HEK293 (cell line): Measurements from ENCODE around the gene LSP1.

Source experiments
- CTCF ChIA-PET: fragments of 350-600 bp; formaldehyde crosslinking; extraction: SDS; loops from one replicate; lab custom pipeline; 2021; ENCODE audit warnings: antibody characterized with exemption; lab: Yijun Ruan, JAX
- POLR2A ChIA-PET: fragments of 300-600 bp; formaldehyde crosslinking; extraction: SDS; loops from one replicate; lab custom pipeline; 2020; ENCODE audit warnings: antibody characterized with exemption, inconsistent platforms; lab: Yijun Ruan, JAX
- H3K27ac ChIP-seq: fragments of 200-500 bp; sonication (Bioruptor generic); 2 replicates; pipeline ENCODE4 v1.5.1; 2014; ENCODE audit warnings: low read depth, low read length, control low read depth, inconsistent platforms; ENCODE audit errors: extremely low read depth
- H3K36me3 ChIP-seq, 2 experiments: fragments of 200-500 bp in 1 of 2; sonication (Bioruptor generic) in 1 of 2; 1 replicate in 1 of 2; 2 replicates in 1 of 2; pipeline ENCODE4 v1.5.1; 2014 to 2017; ENCODE audit warnings: inconsistent platforms in 2 of 2, low read length in 2 of 2; ENCODE audit not compliant: control insufficient read depth in 2 of 2, insufficient read depth in 1 of 2
- H3K4me1 ChIP-seq: fragments of 200-500 bp; sonication (Bioruptor generic); 2 replicates; pipeline ENCODE4 v1.5.1; 2014; ENCODE audit warnings: mild to moderate bottlenecking, low read length, inconsistent platforms; ENCODE audit not compliant: control insufficient read depth, insufficient read depth
- H3K4me3 ChIP-seq: 2 replicates; pipeline ENCODE4 v1.5.1; 2011; ENCODE audit warnings: low read depth, mild to moderate bottlenecking, control low read depth, low read length, moderate library complexity
- H3K9me3 ChIP-seq: fragments of 200-500 bp; sonication (Bioruptor generic); 2 replicates; pipeline ENCODE4 v1.5.1; 2014; ENCODE audit warnings: low read depth, low read length, inconsistent platforms; ENCODE audit not compliant: control insufficient read depth, insufficient read depth
- GLIS2 ChIP-seq: fragments of 450-650 bp; formaldehyde crosslinking; IDR thresholded peaks from 2 replicates; pipeline ENCODE4 v1.5.1; 2016; ENCODE audit warnings: missing biosample characterization, missing genetic modification characterization
- MYNN ChIP-seq: fragments of 450-650 bp; formaldehyde crosslinking; IDR thresholded peaks from 2 replicates; pipeline ENCODE4 v1.5.1; 2016; ENCODE audit warnings: missing biosample characterization, missing genetic modification characterization, borderline replicate concordance
- PATZ1 ChIP-seq: fragments of 450-650 bp; formaldehyde crosslinking; IDR thresholded peaks from 2 replicates; pipeline ENCODE4 v1.5.1; 2016; ENCODE audit warnings: missing biosample characterization, missing genetic modification characterization
- REST ChIP-seq: fragments of 450-650 bp; formaldehyde crosslinking; IDR thresholded peaks from 2 replicates; pipeline ENCODE4 v1.5.1; 2016; ENCODE audit warnings: missing biosample characterization, missing genetic modification characterization
- WT1 ChIP-seq: fragments of 450-650 bp; formaldehyde crosslinking; IDR thresholded peaks from 2 replicates; pipeline ENCODE4 v1.5.1; 2016; ENCODE audit warnings: missing biosample characterization, missing genetic modification characterization
- ZBTB49 ChIP-seq: fragments of 450-650 bp; formaldehyde crosslinking; IDR thresholded peaks from 2 replicates; pipeline ENCODE4 v1.5.1; 2016; ENCODE audit warnings: missing biosample characterization, missing genetic modification characterization, low read depth
- ZFHX2 ChIP-seq: fragments of 450-650 bp; formaldehyde crosslinking; conservative IDR thresholded peaks from 2 replicates; pipeline ENCODE4 v1.5.1; 2016; ENCODE audit warnings: missing biosample characterization, missing genetic modification characterization
- ZIC2 ChIP-seq: fragments of 450-650 bp; formaldehyde crosslinking; IDR thresholded peaks from 2 replicates; pipeline ENCODE4 v1.5.1; 2016; ENCODE audit warnings: missing biosample characterization, missing genetic modification characterization
- ZNF335 ChIP-seq: fragments of 450-650 bp; formaldehyde crosslinking; conservative IDR thresholded peaks from 2 replicates; pipeline ENCODE4 v1.5.1; 2016; ENCODE audit warnings: missing biosample characterization, missing genetic modification characterization
- ZNF37A ChIP-seq: fragments of 450-650 bp; IDR thresholded peaks from 2 replicates; pipeline ENCODE4 v1.5.1; 2018; ENCODE audit warnings: missing biosample characterization, missing genetic modification characterization
- ZNF449 ChIP-seq: fragments of 450-650 bp; formaldehyde crosslinking; IDR thresholded peaks from 2 replicates; pipeline ENCODE4 v1.5.1; 2017; ENCODE audit warnings: missing biosample characterization, mild to moderate bottlenecking, missing genetic modification characterization, moderate library complexity
- ZNF677 ChIP-seq: fragments of 450-650 bp; IDR thresholded peaks from 2 replicates; pipeline ENCODE4 v1.5.0; 2018; ENCODE audit warnings: missing biosample characterization, mild to moderate bottlenecking, missing genetic modification characterization, moderate library complexity
- ZNF692 ChIP-seq: fragments of 450-650 bp; formaldehyde crosslinking; IDR thresholded peaks from 2 replicates; pipeline ENCODE4 v1.5.1; 2016; ENCODE audit warnings: missing biosample characterization, missing genetic modification characterization
- ZNF747 ChIP-seq: fragments of 450-650 bp; formaldehyde crosslinking; IDR thresholded peaks from 2 replicates; pipeline ENCODE4 v1.5.1; 2016; ENCODE audit warnings: missing biosample characterization, missing genetic modification characterization
- ZNF792 ChIP-seq: fragments of 450-650 bp; formaldehyde crosslinking; IDR thresholded peaks from 2 replicates; pipeline ENCODE4 v1.5.1; 2016; ENCODE audit warnings: missing biosample characterization, missing genetic modification characterization

LSP1 gene

GRCh38 chr11:1830322-1831223 lies 22.3 kb upstream of the LSP1 start (continued):
- TF ChIP-seq ZNF449 (tag by site-specific recombination) (peak; percentile 36; the same call in 1 of the 2 replicates), ZNF747 (no peak), MYNN (tag by site-specific recombination) (no peak), WT1 (no peak), ZIC2 (peak; percentile 77), GLIS2 (tag by site-specific recombination) (peak; percentile 33; the same call in 1 of the 2 replicates), ZNF692 (tag by site-specific recombination) (peak; percentile 53)

GRCh38 chr11:1831338-1832210 lies 21.3 kb upstream of the LSP1 start:
- 0 out of 2 replicates have a peak, but pooled peaks have one; percentile 6 for TF ChIP-seq ZFHX2
- no peak for TF ChIP-seq REST (tag by site-specific recombination)
- no peak for TF ChIP-seq ZNF677
- no peak for TF ChIP-seq ZNF792 (tag by site-specific recombination)
- TF ChIP-seq, all 188 proteins: peak for 1
- Histone ChIP-seq H3K27ac (no peak overlapping the region), H3K4me3 (no peak overlapping the region), H3K36me3 (no peaks in the 10 kb centered on the region), H3K9me3 (no peaks in the 10 kb centered on the region), H3K4me1 (no peaks in the 10 kb centered on the region)
- ChIA-PET CTCF (interaction anchor here (0.6 to 8.2 kb wide), 29 partner anchors 11 to 513 kb away, joined by 3 to 261 read pairs (median 7); partner anchors contain the start of gene KRTAP5-6), POLR2A (interaction anchor here (2.6 kb wide), 1 partner anchor 137 kb away, joined by 16 read pairs; no protein-coding TSS in a partner anchor)

- POLR2A ChIA-PET: interaction anchor here (0.6 to 2.6 kb wide), 5 partner anchors 60 to 286 kb away, joined by 3 to 16 read pairs (median 3); no protein-coding TSS in a partner anchor
- H3K9me3 ChIP-seq: no peaks in the 10 kb centered on the region
- H3K36me3 ChIP-seq: no peaks in the 10 kb centered on the region
- H3K4me3 ChIP-seq: no peak overlapping the region
- no peaks in the 10 kb centered on the region for H3K4me1 ChIP-seq
- CTCF ChIA-PET: interaction anchor here (0.6 to 8.2 kb wide), 45 partner anchors 10 to 512 kb away, joined by 3 to 261 read pairs (median 5); partner anchors contain the start of gene KRTAP5-6
- H3K27ac ChIP-seq: no peak overlapping the region
- TF ChIP-seq PATZ1 (tag by site-specific recombination) (peak; percentile 79), ZBTB49 (tag by site-specific recombination) (no peak), ZIC2 (peak; percentile 36; the same call in 1 of the 2 replicates), ZNF335 (tag by site-specific recombination) (0 out of 2 replicates have a peak, but pooled peaks have one; percentile 37), ZNF37A (tag by site-specific recombination) (no peak)
Measured at GRCh38 chr11:1832211-1832919, 20.5 kb upstream of the LSP1 start.
